PC-3 (cell line): Measurements from ENCODE around the gene EAPP. TPM values are rescaled to one million over a fixed set of nuclear protein-coding genes. Genes with fewer than 3 reads are reported as not detected.
A peak's percentile ranks its signal among the peaks of the same experiment; 100 is the strongest.
"Not testable (repeated sequence)": the region's sequence is repeated elsewhere in the genome, so short reads cannot be mapped to it uniquely, and the experiment has no call there.

Experiments
- ATAC-seq: fragments of 200-7000 bp; cut with Tn5 transposase; 2 replicates; pipeline ENCODE4 v1.9.1; 2020; ENCODE audit warnings: mild to moderate bottlenecking, moderate library complexity
- BruUV-seq: library from RNA; stranded (reverse); fragments of 400-500 nt; replicated peaks from 2 replicates; lab custom pipeline; 2021; lab: Mats Ljungman, UMichigan
- CTCF ChIA-PET: fragments of 300-600 bp; sonication (Branson Sonifier 250); formaldehyde crosslinking; loops from one replicate; lab custom pipeline; 2022; ENCODE audit warnings: antibody characterized with exemption; lab: Charles Lee
- POLR2A ChIA-PET: fragments of 300-600 bp; sonication (Branson Sonifier 250); formaldehyde crosslinking; loops from one replicate; lab custom pipeline; 2022; ENCODE audit warnings: antibody characterized with exemption; ENCODE audit not compliant: unreplicated experiment; lab: Charles Lee
- DNase-seq: peaks from one replicate; pipeline ENCODE4 v3.0.0-alpha.2; 2015
- H2AFZ ChIP-seq: fragments of 300-600 bp; sonication (generic); 2 replicates; pipeline ENCODE4 v1.6.0; 2016; ENCODE audit warnings: antibody characterized with exemption, low read length
- H3F3A ChIP-seq: fragments of 300-600 bp; sonication (generic); one replicate; pipeline ENCODE4 v1.6.0; 2017; ENCODE audit warnings: antibody characterized with exemption, low read length, control low read depth, mild to moderate bottlenecking; ENCODE audit not compliant: unreplicated experiment
- H3K27ac ChIP-seq: fragments of 300-600 bp; sonication (generic); 2 replicates; pipeline ENCODE4 v1.5.1; 2016; ENCODE audit warnings: mild to moderate bottlenecking, low read length
- H3K27me3 ChIP-seq: fragments of 300-600 bp; sonication (generic); 2 replicates; pipeline ENCODE4 v1.6.1; 2016; ENCODE audit warnings: low read length, mixed read lengths
- H3K36me3 ChIP-seq: fragments of 300-600 bp; sonication (generic); 2 replicates; pipeline ENCODE4 v1.6.1; 2016; ENCODE audit warnings: low read depth, mixed run types, low read length, mixed read lengths
- H3K4me1 ChIP-seq: fragments of 300-600 bp; sonication (generic); 2 replicates; pipeline ENCODE4 v1.5.1; 2016; ENCODE audit warnings: low read length; ENCODE audit not compliant: insufficient read depth
- H3K4me2 ChIP-seq: fragments of 300-600 bp; sonication (generic); 2 replicates; pipeline ENCODE4 v1.6.0; 2016; ENCODE audit warnings: low read length
- H3K4me3 ChIP-seq: fragments of 300-600 bp; sonication (generic); 2 replicates; pipeline ENCODE4 v1.5.1; 2016; ENCODE audit warnings: mild to moderate bottlenecking, low read length, mixed read lengths
- H3K79me2 ChIP-seq: fragments of 300-600 bp; sonication (generic); 2 replicates; pipeline ENCODE4 v1.6.1; 2017; ENCODE audit warnings: low read length, mixed read lengths
- H3K9ac ChIP-seq: fragments of 300-600 bp; sonication (generic); 2 replicates; pipeline ENCODE4 v1.6.0; 2016; ENCODE audit warnings: mild to moderate bottlenecking, low read length
- H3K9me2 ChIP-seq: fragments of 300-600 bp; sonication (generic); replicated peaks from 2 replicates; pipeline ENCODE4 v1.6.1; 2016; ENCODE audit warnings: mixed run types, low read length, mixed read lengths
- H3K9me3 ChIP-seq: fragments of 300-600 bp; sonication (generic); 2 replicates; pipeline ENCODE4 v1.6.1; 2016; ENCODE audit warnings: low read length, mixed read lengths
- H4K20me1 ChIP-seq: fragments of 300-600 bp; sonication (generic); 2 replicates; pipeline ENCODE4 v1.6.1; 2016; ENCODE audit warnings: low read length, mixed read lengths
- CTCF ChIP-seq: fragments of 300-600 bp; sonication (generic); conservative IDR thresholded peaks from 2 replicates; pipeline ENCODE4 v1.5.1; 2017; ENCODE audit warnings: antibody characterized with exemption, low read depth, mild to moderate bottlenecking, low read length
- EZH2 ChIP-seq: fragments of 300-600 bp; sonication (generic); IDR thresholded peaks from one replicate; pipeline ENCODE4 v1.6.1; 2017; ENCODE audit warnings: antibody characterized with exemption, mild to moderate bottlenecking, low read length; ENCODE audit not compliant: unreplicated experiment
- EZH2phosphoT487 ChIP-seq: fragments of 300-600 bp; sonication (generic); IDR thresholded peaks from 2 replicates; pipeline ENCODE4 v1.6.1; 2018; ENCODE audit warnings: mild to moderate bottlenecking, antibody characterized with exemption, low read length, borderline replicate concordance
- intact Hi-C: fragments of 100-400 bp; cut with micrococcal nuclease; formaldehyde crosslinking; loops from 2 replicates; pipeline ENCODE4 v1.9.0; 2023
- total RNA-seq: library from RNA; depleted of rRNA; stranded (reverse); fragments of >200 nt; gene quantifications from 2 replicates; pipeline ENCODE4 v1.2.3, GENCODE V29; 2014

The EAPP gene
- total RNA-seq, 1 experiment from 2014 or later, result 49.5 TPM

DNA sequence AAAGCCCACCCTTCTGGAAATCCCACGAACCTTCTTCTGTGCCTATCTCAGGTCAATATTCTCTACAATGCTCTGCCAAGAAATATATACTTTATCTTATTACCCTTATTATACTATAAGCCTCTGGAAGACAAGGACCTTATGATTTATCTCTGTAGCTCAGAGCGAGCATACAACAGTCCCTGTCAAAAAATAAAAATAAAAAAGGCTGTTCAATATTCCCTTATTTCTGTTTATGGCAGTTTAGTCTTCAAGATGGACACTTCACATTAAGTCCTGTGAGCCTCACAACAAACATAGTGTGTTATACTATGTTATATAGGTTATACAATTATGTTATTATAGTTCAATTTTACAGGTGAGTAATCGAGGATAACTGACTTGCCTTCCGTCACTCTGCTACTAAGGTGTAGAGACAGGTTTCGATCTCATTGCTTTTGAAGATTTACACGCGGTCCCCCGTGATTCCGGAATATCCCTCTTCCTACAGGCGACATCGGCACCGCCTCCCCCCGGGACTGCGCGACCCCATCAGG is 562 bp downstream of the EAPP start:
- H3K36me3 ChIP-seq, result 0 out of 2 replicates have a peak, but pooled peaks cover 3% of the 10 kb centered on the region
- H3K9ac ChIP-seq, result peak overlapping the region; percentile 97
- no peaks in the 10 kb centered on the region for H4K20me1 ChIP-seq
- peaks cover 26% of the 10 kb centered on the region for H3K79me2 ChIP-seq
- POLR2A ChIA-PET, result no interaction called here
- peak; percentile 22 for ATAC-seq
- H3F3A ChIP-seq, result no peaks in the 10 kb centered on the region
- peak overlapping the region; percentile 97 for H3K4me2 ChIP-seq
- no peaks in the 10 kb centered on the region for H3K9me3 ChIP-seq
- CTCF ChIA-PET, result no interaction called here
- no peaks in the 10 kb centered on the region for H3K27me3 ChIP-seq
- TF ChIP-seq CTCF (no peak), EZH2 (no peak), EZH2phosphoT487 (no peak)
- DNase-seq, result peak; percentile 8
- peak overlapping the region; percentile 89 for H2AFZ ChIP-seq
- peaks cover 8% of the 10 kb centered on the region; the same call in 1 of the 2 replicates for H3K4me1 ChIP-seq
- H3K9me2 ChIP-seq, result no peaks in the 10 kb centered on the region
- TSS peak; percentile 81 for BruUV-seq
- H3K4me3 ChIP-seq, result peak overlapping the region; percentile 95
- intact Hi-C loops, result loop anchor here (5.0 kb wide), 1 partner anchor 77 kb away; the partner anchor contains the start of gene SPTSSA
- peak overlapping the region; percentile 50 for H3K27ac ChIP-seq

DNA sequence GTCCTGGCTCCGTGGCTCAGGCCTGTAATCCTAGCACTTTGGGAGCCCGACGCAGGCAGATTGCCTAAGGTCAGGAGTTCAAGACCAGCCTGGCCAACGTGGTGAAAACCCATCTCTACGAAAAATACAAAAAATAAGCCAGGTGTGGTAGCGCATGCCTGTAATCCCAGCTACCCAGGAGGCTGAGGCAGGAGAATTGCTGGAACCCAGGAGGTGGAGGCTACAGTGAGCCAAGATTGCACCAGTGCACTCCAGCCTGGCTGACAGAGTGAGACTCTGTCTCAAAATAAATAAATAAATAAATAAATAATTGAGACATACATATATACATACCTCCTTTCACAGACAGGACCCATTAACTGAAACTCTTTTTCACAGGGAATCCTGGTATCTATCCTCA is 1.4 kb downstream of the EAPP start:
- BruUV-seq, DNase-seq, H3K27ac ChIP-seq, H3K9me3 ChIP-seq, H4K20me1 ChIP-seq, H3K4me1 ChIP-seq, ATAC-seq, H3K9me2 ChIP-seq, CTCF ChIA-PET, H2AFZ ChIP-seq, H3K36me3 ChIP-seq, H3K27me3 ChIP-seq, H3F3A ChIP-seq: not testable (repeated sequence)
- peak overlapping the region; percentile 97 for H3K4me2 ChIP-seq
- peak overlapping the region; percentile 95 for H3K4me3 ChIP-seq
- POLR2A ChIA-PET, result interaction anchor here (0.6 kb wide), 1 partner anchor 74 kb away, joined by 4 read pairs; no protein-coding TSS in a partner anchor
- peaks cover 26% of the 10 kb centered on the region for H3K79me2 ChIP-seq
- peak overlapping the region; percentile 97 for H3K9ac ChIP-seq
- intact Hi-C loops, result loop anchor here (5.0 kb wide), 1 partner anchor 76 kb away; the partner anchor contains the start of gene SPTSSA

GRCh38 chr14:34537677-34538009 is 1.9 kb downstream of the EAPP start:
- TF ChIP-seq CTCF (no peak), EZH2 (no peak), EZH2phosphoT487 (no peak)
- ATAC-seq, result no peak

More at GRCh38 chr14:34537677-34538009, 1.9 kb downstream of the EAPP start:
- H3K27ac ChIP-seq, result no peak overlapping the region
- no peaks in the 10 kb centered on the region for H3K27me3 ChIP-seq
- no peaks in the 10 kb centered on the region for H4K20me1 ChIP-seq
- H3K4me2 ChIP-seq, result peak overlapping the region; percentile 97
- no peak for DNase-seq
- H3K9me3 ChIP-seq, result no peaks in the 10 kb centered on the region
- no TSS peak for BruUV-seq
- POLR2A ChIA-PET, result interaction anchor here (0.6 kb wide), 1 partner anchor 73 kb away, joined by 4 read pairs; no protein-coding TSS in a partner anchor
- no peaks in the 10 kb centered on the region for H3F3A ChIP-seq
- no peak overlapping the region for H2AFZ ChIP-seq
- H3K4me3 ChIP-seq, result 0 out of 2 replicates have a peak overlapping the region, but pooled peaks have one; percentile 5
- peaks cover 10% of the 10 kb centered on the region; the same call in 1 of the 2 replicates for H3K36me3 ChIP-seq
- no peaks in the 10 kb centered on the region for H3K9me2 ChIP-seq
- no peak overlapping the region for H3K9ac ChIP-seq
- CTCF ChIA-PET, result no interaction called here
- intact Hi-C loops, result loop anchor here (5.0 kb wide), 1 partner anchor 75 kb away; the partner anchor contains the start of gene SPTSSA
- peaks cover 8% of the 10 kb centered on the region; the same call in 1 of the 2 replicates for H3K4me1 ChIP-seq
- peaks cover 26% of the 10 kb centered on the region for H3K79me2 ChIP-seq
